HG03521 (cell line): ENCODE measurements around the gene SIX4.

Experiments used
- ATAC-seq: cut with Tn5 transposase; IDR thresholded peaks from one replicate; pipeline ENCODE4 v1.9.1; 2021; ENCODE audit warnings: mild to moderate bottlenecking, moderate library complexity; ENCODE audit not compliant: unreplicated experiment

SIX4 gene

DNA sequence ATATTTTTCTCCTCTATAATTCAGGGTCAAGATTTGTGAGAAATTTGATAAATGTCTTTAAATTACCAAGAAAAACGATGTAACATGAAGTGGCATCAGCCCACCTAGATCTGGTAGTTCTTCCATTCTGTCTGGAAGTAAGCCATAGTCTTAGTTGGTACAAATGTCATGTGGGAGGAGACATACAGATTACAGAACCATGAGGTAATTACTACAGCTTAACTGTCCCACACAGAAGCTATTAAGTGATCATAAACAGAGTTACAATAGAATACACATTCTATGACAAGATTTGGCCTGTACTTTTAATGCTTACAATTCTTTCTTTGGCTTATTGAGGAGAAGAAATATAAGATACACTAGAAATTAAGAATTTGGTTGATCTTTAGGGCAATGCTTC, 61.2 kb downstream of the SIX4 start:
- ATAC-seq, result no peak

DNA sequence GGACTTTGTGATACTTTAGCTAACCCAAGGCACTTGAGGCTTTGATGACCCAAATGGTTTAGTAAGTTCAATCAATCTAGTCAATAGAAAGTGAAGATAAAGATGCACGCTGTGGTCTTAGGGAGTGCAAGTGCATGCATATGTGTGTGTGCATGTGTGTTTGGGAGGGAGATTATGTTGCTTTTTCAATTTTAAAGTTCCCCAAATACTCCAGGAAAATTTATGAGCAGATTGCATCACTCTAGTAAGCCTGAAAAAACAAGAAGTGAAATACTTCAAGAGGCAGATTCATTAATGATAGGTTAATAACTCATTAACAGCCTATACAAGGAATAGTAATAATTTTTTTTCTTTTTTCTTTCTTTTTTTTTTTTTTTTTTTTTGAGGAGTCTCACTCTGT, 62.4 kb downstream of the SIX4 start:
- ATAC-seq, result no peak
